ENCODE data around the gene KRTAP1-5.
A peak's percentile ranks its signal among the peaks of the same experiment; 100 is the strongest.
"Not testable (repeated sequence)": the region's sequence is repeated elsewhere in the genome, so short reads cannot be mapped to it uniquely, and the experiment has no call there.

Gene KRTAP1-5

GRCh38 chr17:41048441-41048840, 21.4 kb upstream of the KRTAP1-5 start:
- DNase-seq (ENCODE audit: low spot score): peak; percentile 85

GRCh38 chr17:41046735-41047465, 19.9 kb upstream of the KRTAP1-5 start, which contains the start of gene KRTAP2-1:
Gene KRTAP2-1, minus strand, starts transcription at chr17:41047316. Its CDS starts 49 bp downstream, at chr17:41047267.
- DNase-seq (ENCODE audit: low spot score): not testable (repeated sequence)

GRCh38 chr17:41042953-41043352, 15.9 kb upstream of the KRTAP1-5 start:
- DNase-seq (ENCODE audit: low spot score): no peak

- DNase-seq (ENCODE audit: low spot score): peak; percentile 26
Measured at GRCh38 chr17:41040783-41041571, 14.0 kb upstream of the KRTAP1-5 start, which contains the start of gene KRTAP1-1. Gene KRTAP1-1, minus strand, starts transcription at chr17:41041450. Its CDS starts 53 bp downstream, at chr17:41041397.

- no peak for DNase-seq (ENCODE audit: low spot score)
Measured at GRCh38 chr17:41037853-41038350, 10.9 kb upstream of the KRTAP1-5 start.

- DNase-seq (ENCODE audit: low spot score): not testable (repeated sequence)
Measured at GRCh38 chr17:41034346-41034935, 7.4 kb upstream of the KRTAP1-5 start, which contains the start of gene KRTAP1-3. Gene KRTAP1-3, minus strand, starts transcription at chr17:41034874. Its CDS starts 53 bp downstream, at chr17:41034821.

GRCh38 chr17:41029633-41030245, 2.7 kb upstream of the KRTAP1-5 start, which contains the start of gene KRTAP1-4:
Gene KRTAP1-4, minus strand, starts transcription at chr17:41030195. Its CDS starts 117 bp downstream, at chr17:41030078.
- DNase-seq (ENCODE audit: low spot score): no peak

GRCh38 chr17:41024697-41025096, 2.3 kb downstream of the KRTAP1-5 start:
- no peak for DNase-seq (ENCODE audit: low spot score)

GRCh38 chr17:41020336-41020735, 6.7 kb downstream of the KRTAP1-5 start:
- no peak for DNase-seq (ENCODE audit: low spot score)

GRCh38 chr17:41019415-41019814, 7.6 kb downstream of the KRTAP1-5 start:
- DNase-seq (ENCODE audit: low spot score): no peak

- no peak for DNase-seq (ENCODE audit: low spot score)
Measured at GRCh38 chr17:41018541-41018940, 8.5 kb downstream of the KRTAP1-5 start.

- DNase-seq (ENCODE audit: low spot score): no peak
Measured at GRCh38 chr17:41016578-41017215, 10.3 kb downstream of the KRTAP1-5 start.

- DNase-seq (ENCODE audit: low spot score): no peak
Measured at GRCh38 chr17:41015454-41015853, 11.6 kb downstream of the KRTAP1-5 start.

- no peak for DNase-seq (ENCODE audit: low spot score)
Measured at GRCh38 chr17:41013606-41014005, 13.4 kb downstream of the KRTAP1-5 start.

- DNase-seq (ENCODE audit: low spot score): no peak
Measured at GRCh38 chr17:41013181-41013580, 13.8 kb downstream of the KRTAP1-5 start.

- DNase-seq (ENCODE audit: low spot score): no peak
Measured at GRCh38 chr17:41012326-41013120, 14.5 kb downstream of the KRTAP1-5 start.

- no peak for DNase-seq (ENCODE audit: low spot score)
Measured at GRCh38 chr17:41010441-41010840, 16.6 kb downstream of the KRTAP1-5 start.

- DNase-seq (ENCODE audit: low spot score): no peak
Measured at GRCh38 chr17:41009936-41010335, 17.1 kb downstream of the KRTAP1-5 start.

GRCh38 chr17:41009301-41009760, 17.7 kb downstream of the KRTAP1-5 start:
- DNase-seq (ENCODE audit: low spot score): no peak

GRCh38 chr17:41008811-41009210, 18.2 kb downstream of the KRTAP1-5 start, which contains the start of gene KRTAP3-1:
Gene KRTAP3-1, minus strand, starts transcription at chr17:41009128. Its CDS starts 54 bp downstream, at chr17:41009074.
- no peak for DNase-seq (ENCODE audit: low spot score)

Data from hepatic stellate cell (primary cell).